Medulla oblongata (tissue), 1 donor: Measurements from ENCODE around the gene WWOX.

ENCODE experiments used
- DNase-seq: peaks from one replicate; pipeline ENCODE4 v3.0.0-alpha.2; 2015; ENCODE audit errors: extremely low spot score

Gene WWOX

DNA sequence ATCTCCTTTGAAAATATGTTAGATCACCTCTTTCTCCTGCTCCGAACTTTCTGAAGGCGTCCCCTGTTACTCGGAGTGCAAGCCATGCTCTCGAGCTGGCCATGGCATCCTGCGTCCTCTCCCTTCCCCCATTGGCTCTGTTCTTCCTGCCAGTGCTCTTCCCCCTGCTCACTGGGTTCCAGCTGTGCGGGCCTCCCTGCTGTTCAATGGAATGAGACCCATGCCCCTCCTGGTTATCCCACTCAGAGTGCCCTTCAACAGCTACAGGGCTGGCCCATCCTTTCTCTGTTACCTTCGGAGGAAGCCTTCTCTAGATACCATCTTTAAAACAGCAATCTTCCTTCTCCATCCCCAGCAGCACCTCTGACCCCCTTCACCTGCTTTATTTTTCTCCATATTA lies 996.8 kb downstream of the WWOX start:
- DNase-seq: no peak

DNA sequence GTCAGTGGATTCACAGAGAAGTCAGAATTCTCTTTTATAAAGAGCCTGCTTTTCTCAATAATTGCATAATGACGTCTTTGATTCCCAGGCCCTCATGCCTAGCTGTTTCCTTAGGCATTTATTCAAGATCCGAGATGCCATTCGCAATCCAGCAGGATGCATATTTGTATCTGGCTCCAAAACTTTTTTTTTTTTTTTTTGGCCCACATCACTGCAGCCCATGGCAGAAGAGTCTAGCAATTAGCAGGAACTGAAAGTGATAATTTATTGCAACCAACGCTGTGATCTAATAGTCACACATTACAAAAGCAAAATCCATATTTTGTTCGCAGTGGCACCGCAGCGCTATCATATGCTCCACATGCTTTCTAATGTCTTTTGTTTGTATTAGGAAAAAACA lies 997.7 kb downstream of the WWOX start:
- DNase-seq: peak; percentile 9

DNA sequence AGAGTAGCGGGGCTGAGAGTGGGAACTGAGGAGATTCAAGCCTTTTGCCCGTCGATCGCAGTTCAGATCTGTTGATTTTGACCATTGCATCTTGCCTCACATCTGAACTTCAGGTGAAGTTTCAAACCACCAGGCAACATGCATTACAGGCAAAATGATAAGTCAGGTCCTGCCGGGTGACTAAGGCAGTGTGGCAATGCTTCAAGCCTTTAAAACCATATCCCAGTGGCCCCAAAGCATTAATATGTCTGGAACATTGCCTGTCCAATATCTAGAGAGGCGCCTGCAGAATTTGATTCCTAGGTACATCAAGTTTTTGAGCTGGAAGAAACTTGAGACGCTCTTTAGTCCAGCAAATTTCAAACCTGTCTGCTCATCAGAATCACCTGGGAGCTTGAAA lies 998.3 kb downstream of the WWOX start:
- DNase-seq: no peak

DNA sequence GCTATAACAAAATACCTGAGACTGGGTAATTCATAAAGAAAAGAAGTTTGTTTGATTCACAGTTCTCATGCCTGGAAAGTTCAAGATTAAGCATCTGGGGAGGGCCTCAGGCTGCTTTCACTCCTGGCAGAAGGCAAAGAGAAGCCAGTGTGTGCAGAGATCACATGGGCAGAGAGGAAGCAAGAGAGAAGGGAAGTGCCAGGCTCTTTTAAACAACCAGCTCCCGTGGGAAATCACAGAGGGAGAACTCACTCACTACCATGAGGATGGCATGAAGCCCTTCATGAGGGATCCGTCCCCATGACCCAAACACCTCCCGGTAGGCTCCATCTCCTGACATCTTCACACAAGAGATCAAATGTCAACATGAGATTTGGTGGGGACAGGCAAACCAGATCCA lies 999.5 kb downstream of the WWOX start:
- peak; percentile 37 for DNase-seq

DNA sequence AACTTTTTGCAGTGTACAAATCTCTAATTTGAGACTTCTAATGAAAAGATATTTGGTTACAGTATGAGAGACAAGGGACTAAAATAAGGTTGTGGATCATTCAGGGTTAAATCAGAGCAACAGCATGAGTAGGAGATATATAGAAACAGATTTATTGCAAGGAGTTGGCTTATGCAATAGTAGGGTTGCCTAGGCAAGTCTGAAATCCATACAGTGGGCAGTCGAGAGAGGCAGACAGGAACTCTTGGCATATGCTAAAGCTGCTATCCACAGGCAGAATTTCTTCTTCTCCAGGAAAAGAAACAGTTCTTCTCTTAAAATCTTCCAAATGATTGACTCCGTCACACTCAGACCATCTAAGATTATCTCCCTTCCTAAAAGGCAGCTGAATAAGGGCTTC lies 1000.3 kb downstream of the WWOX start:
- no peak for DNase-seq

DNA sequence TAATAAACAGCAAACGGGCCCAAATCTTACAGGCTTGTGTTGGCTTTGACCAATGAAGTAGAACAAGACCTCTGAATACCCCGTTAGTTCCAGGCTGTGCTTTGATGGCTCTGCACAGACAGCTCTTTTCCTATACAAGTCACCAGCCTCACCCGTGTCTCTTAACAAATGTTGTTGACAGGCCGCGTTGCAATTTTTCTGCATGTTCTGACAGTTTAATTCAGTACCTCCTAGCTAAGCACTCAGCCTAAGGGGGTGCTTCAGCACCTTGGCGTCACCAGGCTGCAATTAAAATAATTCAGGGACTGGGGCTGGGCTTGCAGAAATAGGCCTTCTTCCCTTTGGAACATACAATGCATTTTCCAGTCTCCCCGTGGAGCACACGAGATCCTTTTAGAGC lies 1001.0 kb downstream of the WWOX start:
- DNase-seq: no peak

DNA sequence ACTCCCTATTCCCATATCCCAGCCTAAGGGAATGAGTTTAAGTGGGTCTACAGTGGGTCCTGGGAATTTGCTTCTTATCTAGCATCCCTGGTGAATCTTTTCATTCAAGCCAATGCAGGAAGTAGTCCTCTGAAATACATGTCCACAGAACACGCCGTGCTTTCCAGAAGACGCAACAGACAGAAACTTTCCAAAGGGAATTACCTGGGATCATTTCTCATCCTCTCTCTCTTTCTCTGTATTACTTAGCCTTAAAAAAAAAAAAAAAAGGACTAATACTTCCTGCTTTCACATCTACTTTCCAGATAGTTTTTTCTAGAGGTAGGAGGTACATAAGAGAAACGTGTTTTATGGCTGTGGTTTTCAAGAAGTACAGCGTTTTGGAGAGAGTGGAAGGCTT lies 1002.0 kb downstream of the WWOX start:
- no peak for DNase-seq

DNA sequence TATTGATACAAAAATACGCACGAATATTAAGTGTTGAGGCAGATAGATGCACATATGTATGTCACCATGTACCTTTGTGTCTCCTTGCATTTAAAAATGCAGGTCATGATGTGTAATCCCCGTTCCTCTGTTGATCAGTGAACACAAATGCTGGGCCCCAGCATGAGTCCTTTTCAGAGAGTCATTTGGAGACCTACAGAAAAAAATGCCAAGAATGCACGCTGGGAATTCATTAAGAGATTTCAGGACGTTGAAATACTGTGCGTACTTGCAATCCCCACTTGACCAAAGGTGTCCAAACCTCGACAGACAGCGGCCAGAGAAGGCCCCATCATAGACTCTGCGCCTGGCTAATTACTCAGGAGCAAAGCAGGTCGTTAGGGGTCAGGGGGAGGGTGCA lies 1005.1 kb downstream of the WWOX start:
- no peak for DNase-seq

DNA sequence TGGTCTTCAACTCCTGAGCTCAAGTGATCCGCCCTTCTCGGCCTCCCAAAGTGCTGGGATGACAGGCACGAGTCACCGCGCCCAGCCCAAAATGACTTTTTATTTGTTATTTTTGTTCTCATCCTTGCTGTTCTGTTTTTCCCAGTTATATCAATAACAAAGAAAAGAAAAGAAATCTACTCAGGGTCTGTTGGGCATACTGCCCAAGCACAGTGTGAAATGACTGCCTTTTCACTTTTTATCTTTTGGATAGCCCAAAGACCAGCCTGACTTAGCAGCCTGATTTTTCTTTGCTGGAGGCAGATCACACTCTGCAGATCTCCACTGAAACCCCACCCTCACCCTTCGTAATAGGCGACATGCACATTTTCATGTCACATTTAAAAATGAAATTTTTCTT lies 1007.8 kb downstream of the WWOX start:
- no peak for DNase-seq

DNA sequence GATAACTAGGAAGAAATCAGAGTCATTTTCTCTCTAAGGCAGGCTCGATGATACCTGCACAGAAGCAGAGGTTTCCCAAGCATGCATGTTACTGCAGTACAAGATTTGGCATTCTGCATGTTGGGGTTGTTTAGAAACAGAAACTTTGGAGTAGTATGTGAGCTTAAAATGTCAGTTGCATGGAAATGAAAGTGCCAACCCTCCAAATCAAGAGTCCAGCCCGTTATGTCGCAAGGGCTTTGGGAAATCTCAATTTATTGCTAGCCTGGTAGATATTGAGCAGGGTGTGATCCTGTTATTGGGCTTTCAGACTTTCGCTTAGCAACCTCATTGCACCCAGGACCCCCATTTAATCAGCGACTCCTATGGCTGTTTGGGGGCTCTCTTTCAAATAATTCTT lies 1010.3 kb downstream of the WWOX start:
- no peak for DNase-seq

DNA sequence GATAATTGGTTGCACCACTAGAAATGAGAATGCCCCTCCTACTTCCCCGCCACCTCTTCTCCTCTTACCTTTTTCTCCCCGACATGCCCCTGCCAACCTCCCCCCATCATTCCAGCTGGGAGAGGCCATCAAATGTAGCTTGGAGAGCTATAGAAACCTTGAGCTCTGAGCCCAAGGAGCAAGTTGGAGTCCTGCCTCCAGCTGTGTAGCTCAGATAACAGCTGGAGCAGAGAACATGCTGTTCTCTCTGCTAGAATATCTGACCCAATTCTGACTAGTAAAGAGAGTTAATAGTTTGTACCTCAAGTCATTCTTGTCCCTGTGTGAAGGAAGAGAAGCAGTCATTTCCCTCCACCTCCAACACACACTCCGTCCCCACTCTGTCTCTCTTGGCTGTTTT lies 1010.8 kb downstream of the WWOX start:
- no peak for DNase-seq

DNA sequence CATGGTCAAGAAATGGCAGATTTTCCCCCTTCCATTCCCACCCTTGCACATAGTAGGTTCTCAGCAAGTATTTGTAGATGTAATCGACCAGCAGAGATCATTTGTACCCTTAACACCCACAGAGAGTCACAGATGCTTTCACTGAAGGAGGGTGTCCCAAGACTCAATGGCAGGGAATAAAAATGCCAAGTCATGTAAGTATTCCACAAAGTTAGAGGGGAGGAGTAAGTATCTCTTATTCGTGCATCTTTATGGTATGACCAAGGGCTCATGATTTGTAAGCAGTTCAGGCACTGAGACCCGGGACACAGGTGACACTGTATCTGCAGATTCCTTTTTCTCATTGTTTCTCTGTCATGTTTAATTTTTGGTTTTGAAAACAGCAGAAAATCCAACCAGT lies 1011.5 kb downstream of the WWOX start:
- no peak for DNase-seq

DNA sequence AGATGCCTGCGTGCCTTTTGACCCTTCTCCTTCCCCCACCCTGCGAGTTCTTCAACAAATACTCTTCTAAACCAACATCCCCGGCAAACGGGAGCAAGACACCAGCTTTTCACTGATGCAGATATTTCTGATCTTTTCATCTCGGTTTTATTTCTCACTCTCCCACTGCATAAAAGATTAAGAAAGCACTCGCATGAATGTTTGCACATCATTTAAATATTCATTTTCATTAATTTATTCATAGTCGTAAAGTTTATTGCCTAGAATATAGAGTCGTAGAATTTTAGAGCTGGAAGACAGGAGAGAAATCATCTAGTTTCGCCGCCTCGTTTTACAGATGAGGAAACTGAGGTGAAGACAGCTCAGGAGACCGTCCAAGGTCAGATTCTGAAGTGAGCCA lies 1013.0 kb downstream of the WWOX start:
- no peak for DNase-seq

DNA sequence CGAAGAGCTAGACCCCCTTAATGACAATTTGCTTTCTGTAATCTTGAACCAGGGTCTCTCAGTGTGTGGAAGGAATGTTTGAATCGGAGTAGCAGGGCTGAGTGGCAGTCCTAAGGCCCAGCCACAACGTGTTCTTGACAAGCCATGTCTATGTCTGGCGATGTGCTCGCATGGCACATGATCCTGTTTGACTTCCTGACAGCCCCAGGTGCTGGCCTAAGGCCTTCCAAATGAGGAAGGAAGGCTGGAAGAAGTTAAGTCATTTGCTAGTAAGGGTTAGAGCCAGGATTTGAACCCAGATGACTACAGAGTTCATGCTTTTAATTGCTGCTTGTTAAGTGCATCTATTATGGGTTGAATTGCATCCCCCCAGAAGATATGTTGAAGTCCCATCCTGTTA lies 1014.4 kb downstream of the WWOX start:
- no peak for DNase-seq

DNA sequence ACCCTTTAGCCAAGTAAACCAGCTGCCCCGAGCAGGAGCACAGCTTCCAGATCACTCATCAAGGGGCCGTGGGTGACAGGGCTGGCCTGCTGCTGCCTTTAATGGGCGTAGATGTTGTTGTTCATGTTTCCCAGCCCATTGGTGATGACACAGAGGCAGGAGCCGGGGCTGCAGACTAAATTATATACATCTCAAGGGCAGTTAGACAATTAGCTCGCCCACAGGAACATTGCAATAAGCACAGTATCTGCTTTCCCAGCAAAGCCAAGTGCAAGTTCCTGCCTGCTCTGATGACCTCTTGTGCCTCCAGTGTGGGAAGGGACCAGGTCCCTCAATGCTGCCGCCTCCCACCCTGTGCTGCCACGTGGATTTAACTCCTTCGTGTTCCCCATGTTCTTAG lies 1015.3 kb downstream of the WWOX start:
- no peak for DNase-seq

DNA sequence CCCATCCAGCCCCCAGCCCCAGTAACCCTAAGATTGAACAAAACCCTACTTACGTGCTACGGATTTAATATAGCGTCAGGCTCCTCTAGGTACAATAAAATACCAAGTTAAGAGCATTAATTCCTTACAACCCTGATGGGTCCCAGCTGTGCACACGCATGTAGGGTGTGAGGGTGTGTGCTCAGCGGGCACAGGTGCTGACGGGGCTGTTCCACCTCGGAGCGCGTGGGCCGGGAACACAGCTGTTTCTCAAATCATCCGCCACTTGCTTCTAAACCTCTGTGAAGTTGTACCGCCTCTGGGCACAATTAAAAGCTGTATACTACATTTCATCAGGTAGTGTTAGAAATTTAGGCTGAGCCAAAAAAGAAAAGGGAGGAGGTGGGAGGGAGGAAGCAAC lies 1022.5 kb downstream of the WWOX start:
- no peak for DNase-seq

DNA sequence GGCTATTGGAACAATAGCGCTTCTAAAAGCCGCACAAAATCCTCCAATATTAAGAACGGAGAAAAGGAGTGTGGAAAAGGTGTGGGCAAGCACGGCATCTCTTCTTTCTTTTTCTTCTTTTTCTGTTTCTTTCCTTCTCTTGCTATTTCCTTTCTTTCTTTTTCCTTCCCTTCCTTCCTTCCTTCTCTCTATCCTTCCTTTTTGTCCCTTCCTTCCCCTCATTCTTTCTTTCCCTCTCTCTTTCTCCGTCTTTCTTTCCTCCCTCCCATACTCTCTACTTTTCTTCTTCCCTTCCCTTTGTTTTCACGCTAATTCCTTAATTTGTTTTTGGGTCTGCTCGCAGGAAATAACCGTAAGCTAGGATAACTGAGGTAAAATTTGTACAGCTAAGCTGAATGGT lies 1022.9 kb downstream of the WWOX start:
- no peak for DNase-seq

DNA sequence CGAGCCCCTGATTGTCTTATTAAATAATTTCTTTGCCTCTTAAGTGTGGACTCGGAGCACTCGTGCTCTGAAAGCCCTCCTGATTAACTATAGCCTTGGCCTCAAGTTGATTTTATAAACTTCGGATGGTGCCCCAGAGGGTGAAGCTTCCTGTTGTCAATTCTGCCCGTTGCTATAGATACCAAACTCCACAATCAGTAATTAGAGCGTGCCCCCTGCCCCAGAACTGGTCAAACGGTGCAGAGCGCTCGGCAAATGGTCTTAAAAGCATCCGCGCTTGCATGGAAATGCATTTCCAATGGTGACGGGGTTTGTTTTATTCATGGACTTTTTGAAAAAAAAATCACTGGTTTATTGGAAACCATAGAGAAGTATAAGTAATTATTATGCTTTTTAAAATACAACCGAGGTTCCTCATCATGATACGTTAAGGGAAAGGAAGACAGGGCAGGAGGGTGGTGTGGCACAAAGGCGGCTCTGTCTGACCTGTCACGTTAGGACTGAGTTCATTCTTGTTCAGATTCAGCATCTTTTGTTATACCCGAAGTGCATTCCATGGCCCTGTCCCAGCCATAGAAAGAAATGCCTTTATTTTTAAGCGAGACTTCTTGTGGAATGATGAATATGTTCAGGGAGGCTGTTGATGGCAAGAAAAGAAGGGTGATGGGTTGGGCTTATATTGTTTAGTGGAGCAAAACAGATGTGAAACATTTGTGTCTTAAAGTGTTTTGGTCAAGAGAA lies 1024.7 kb downstream of the WWOX start:
- DNase-seq: no peak

DNA sequence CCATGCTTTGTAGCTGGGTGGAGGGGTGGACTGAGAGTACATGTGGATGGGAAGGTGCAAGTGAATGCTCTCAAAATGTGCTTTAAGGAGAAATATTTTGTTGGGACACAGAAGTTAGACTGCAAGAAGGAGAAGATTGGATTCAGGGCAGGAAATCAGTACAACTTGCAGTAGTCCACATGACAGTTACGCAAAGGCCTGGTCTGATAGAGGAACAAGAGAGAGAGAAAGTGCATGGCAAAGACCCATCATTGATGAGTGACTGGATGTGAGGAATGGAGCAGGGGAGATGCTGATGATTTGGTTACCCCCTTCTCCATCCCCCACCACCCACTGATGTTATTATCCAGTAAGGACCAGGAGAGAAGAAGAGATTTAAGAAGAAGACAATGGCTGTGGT lies 1028.3 kb downstream of the WWOX start:
- DNase-seq: no peak

DNA sequence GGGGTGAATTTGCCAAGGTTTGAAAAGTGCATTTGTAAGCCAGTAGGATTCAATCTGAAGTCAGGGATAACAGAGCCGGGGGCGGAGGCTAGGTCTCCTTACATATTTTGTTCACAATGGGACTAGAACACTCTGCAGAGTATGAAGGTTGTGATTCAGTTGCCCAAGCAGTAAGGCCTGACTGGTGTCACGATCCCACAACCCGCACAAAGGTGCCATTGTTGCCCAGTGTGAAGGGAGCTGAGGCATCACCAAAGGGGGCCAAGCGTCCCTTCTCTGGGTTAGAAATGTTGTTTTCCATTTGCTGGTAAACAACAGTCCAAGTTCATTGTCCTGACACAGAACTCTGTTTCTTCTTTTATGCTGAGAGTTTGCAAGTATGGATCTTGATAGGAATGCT lies 1029.3 kb downstream of the WWOX start:
- peak; percentile 42 for DNase-seq

DNA sequence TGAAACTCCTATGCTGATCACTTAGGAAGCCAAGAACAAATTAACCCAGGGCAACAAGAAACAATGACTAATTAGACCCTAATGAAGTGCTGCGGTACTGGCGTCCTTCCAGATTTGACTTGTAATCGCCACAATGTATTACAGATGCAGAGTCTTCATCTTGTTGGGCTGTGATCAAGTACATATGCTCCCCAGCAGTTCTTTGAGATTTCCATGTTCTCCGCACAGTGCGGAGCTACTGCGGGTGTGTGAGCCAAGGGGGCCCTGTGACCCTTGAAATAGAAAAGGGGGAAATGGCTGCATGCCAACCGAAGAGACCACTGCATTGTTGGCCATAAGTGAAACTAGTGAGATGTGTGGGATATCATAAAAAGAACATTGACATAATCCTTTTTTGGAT lies 1031.2 kb downstream of the WWOX start:
- no peak for DNase-seq

DNA sequence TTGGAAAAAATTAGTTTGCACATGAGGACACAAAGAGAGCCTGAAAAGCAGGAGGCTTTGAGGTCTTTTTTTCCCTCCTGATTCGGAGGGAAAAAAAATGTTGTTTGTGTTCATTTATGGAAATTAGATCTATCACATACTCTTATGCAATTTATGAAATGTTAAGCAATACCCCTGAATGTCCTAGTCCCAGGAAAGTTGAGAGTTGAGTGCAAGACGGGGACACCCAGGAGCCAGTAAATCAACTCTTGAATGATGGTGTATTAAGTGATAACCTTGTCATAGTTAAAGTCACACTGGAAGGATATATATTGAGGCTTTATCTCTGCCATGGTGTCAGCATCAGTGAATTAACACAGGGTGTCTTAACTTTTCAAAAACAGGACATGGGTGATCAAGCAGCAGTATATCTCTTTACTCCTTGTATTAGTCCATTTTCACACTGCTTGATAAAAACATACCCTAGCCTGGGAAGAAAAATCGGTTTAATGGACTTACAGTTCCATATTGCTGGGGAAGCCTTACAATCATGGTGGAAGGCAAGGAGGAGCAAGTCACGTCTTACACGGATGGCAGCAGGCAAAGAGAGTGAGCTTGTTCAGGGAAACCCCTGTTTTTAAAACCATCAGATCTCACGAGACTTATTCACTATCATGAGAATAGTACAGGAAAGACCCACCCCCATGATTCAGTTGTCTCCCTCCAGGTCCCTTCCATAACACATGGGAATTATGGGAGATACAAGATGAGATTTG lies 1032.0 kb downstream of the WWOX start:
- DNase-seq: no peak

DNA sequence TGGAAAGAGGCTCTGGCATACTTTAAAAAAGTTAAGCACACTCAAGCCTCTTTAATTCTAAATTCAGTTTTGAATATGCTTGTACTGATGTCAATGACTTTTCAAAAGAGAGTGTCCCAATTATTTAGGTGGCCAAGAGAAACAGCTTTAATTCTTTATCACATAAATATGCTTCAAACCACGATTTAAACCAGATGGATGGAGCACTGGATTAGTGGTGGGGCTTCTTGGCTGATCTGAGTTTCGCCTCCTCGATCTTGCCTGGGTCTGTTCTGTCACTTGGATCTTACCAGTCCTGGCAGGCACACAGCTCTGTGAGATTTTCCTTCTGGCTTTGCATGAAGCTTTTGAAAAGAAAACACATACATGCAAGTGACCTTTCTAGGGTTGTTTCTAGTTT lies 1033.2 kb downstream of the WWOX start:
- DNase-seq: no peak

DNA sequence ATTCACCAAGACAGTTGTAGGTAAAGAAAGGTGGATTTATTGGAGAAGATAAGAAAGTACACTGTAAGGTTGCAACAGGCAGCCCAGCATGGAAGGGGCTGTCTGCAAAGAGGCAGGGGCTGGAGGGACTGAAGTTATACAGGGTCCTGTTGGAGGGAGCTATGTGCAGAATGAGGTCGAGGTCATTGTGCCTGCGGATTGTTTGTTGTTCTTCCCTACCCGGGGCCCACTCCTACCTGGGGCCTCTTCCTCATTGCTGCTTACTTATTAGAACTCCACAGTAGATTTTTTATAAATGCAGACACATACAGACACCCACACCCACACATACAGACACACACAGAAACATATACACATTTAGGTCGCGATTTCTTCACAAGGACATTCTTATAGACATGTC lies 1034.8 kb downstream of the WWOX start:
- DNase-seq: no peak
